ENCODE data around the gene THUMPD2.

Gene THUMPD2

DNA sequence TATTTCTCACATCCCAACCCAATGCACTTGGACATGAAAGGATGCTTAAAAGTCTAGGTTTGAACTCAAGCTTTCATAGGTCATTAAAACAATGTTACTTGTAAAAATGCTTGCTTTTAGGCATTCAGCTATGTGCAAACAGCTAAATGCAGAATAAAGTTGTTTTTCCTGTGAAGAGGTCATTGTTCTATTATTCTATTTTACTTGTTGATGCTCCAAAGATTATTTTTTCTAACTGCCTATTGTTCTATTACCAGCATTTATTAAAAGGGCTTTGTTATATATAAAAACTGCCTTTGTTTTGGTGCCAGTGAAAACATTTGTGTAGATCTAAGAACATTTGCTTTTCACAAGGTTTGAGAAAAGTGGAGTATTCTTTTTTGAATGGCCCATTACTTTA, 64.0 kb downstream of the THUMPD2 start:
- no peak for DNase-seq

GRCh38 chr2:39712953-39713352, 66.1 kb downstream of the THUMPD2 start:
- DNase-seq, result no peak

GRCh38 chr2:39710807-39711206, 68.3 kb downstream of the THUMPD2 start:
- DNase-seq, result no peak

DNA sequence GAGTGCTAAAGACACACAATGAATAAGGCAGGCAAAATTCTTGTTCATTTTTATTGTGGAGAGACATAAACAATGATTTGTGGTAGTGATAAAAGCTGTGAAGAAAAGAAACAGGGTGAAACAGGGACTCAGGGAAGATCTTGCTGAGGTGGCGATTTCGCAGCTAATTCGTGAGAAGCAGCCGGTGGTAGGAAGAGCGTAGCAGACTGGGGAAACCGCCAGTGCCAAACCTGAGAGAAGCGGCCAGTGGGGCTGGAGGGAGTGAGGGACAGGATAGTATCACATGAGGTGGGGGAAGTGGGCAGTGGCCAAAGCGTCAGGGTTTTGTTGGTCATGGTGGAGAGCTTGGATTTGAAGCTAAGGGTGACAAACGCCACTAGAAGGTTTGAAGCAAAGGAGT, 71.1 kb downstream of the THUMPD2 start:
- no peak for DNase-seq

- DNase-seq, result no peak
These were observed 72.1 kb downstream of the THUMPD2 start for GRCh38 chr2:39706945-39707344.

DNA sequence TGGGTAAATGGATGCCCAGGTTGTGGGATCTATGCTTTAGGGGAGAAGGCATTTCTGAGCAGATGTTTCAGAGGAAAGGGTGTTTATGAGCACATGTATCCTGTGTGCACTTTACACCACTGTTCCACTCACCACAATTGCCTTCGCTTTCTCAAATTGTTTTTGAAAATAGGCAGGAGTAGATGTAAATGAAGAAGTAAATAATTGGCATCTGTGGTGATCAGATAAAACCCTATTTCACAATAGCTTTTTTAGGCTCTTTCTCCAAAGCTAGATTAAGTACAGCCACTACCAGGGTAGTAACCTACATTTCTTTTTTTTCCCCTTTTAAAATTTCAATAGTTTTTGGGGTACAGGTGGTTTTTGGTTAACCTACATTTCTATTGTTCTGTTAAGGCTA, 72.7 kb downstream of the THUMPD2 start:
- DNase-seq, result no peak

DNA sequence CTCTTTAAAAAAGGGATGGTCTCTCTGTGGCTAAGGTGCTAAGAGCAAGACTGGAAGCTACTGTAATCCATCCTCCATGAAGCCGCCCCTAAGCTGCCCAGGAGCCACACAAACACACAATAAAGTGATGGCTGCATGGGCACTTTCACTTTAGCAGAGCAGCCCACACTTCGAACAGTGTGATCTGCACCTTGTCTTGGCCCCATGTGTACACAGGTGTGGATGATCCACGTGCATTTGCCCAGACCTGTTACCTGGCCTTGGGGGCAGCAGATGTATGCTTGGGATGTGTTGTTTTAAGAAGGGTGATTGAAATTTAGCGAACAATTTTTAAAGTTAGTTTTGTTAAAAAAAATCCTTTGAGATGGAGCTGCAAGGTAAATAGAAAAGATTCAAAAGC, 73.4 kb downstream of the THUMPD2 start:
- no peak for DNase-seq

- DNase-seq, result no peak
These were observed 74.5 kb downstream of the THUMPD2 start for GRCh38 chr2:39704540-39704939.

DNA sequence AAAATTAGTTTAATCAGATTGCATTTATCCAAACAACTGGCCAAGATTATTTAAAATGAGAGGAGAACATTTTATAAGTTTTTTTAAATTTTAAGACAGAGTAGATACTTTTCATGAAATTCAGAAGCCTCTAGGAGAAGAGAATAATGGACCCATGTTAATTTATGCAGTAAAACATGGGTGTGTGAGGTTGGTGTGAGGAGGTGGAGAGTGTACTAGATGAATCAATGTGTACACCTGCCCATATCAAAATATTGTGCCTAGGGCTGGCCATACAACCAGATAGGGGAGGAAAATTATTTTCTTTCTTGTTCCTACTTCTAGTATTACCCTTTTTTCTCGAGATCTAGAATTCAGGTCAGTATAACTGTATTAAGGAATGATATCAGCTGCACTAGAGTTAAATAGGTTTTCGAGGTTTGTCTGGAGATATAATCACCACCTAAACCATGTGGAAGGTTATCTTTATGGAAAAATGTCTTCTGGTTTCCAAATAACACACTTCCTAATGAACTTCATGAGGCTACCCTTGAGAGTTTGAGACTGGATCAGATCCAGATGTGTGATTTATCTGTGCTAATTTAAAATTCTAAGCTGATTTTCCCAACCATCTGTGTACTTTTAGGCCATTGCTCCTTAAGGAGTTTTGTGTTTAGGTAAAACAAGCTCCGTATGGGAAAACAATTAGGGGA, 75.7 kb downstream of the THUMPD2 start:
- DNase-seq, result no peak

GRCh38 chr2:39701137-39701536, 77.9 kb downstream of the THUMPD2 start:
- DNase-seq, result no peak

- no peak for DNase-seq
These were observed 81.6 kb downstream of the THUMPD2 start for GRCh38 chr2:39697454-39697853.

DNA sequence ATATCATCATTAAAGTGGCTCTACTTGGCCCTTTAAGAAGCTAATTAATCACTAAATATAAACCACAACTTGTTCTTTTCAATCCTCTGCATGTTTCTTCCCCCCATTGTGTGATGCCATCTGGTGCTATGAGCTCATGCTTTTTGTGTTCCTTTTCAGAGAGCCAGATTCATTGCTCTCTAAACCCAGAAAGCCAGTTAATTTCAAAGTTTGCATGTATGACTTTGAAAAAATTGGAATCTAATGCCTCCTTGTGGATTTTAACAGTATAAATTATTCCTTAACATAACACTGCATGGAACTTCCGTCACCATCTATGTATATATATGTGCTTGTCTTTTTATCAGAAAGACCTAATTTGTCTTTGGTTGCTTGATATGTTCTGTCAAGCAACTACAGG, 82.2 kb downstream of the THUMPD2 start:
- peak; percentile 18 for DNase-seq

DNA sequence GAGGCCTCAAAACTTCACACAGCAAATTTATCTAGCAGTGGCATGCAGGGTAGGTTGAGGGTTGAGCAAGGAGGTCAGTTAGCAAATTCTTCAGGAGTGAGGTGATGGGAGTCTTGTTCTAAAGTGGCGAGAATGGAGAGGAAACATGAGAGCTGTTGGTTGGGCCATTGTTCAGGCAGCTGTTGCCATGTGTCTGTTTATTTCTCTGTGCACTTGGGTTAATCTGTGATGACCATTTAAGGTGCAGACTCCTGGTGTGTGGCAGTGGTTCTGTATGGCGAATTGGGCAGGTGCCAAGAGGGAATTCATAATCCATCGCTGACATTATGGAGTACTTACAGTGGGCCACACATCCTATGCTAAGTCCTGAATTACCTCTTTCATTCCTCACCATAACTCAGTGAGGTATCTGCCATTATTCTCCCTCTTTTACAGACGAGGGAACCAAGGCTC, 82.9 kb downstream of the THUMPD2 start:
- no peak for DNase-seq

DNA sequence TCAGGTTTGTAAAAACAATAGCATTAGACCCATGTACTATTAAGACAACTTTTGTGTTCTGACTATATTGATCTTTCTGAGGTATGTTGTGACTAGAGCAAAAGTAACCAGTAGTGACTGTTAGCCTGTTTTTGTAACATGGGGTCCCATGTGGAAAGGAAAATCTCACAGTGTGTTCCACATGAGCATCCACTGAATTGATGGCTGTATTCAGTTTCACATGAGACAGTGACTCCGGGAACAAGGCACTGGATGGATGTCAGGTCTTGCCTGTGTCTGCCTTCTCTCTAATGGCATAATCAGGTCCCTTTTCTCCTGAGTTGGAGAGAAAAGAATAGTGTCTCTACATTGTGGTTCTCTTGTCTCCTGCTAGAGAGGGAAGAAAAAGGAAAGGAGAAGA, 85.8 kb downstream of the THUMPD2 start:
- DNase-seq, result no peak

- no peak for DNase-seq
These were observed 89.2 kb downstream of the THUMPD2 start for GRCh38 chr2:39689876-39690275.

GRCh38 chr2:39689272-39689841, 89.7 kb downstream of the THUMPD2 start:
- DNase-seq, result no peak

DNA sequence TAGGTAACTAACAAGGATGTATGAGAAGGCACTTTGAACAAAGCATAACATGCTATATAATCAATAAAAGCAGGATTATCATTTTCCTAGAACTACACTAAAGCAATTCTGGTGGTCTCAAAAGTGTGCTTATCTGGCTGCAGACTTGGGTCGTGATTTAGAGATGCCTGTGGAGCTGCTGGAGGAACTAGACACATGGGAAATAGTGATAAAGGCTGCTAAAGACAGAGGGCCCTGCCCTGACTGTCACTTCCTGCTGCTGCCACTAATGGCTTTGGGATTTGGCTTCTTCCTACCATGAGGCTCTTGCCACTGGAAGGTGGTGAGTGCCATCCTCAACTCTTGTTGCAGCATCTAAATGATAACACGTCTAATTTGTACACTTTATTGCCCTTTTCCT, 90.9 kb downstream of the THUMPD2 start:
- no peak for DNase-seq

DNA sequence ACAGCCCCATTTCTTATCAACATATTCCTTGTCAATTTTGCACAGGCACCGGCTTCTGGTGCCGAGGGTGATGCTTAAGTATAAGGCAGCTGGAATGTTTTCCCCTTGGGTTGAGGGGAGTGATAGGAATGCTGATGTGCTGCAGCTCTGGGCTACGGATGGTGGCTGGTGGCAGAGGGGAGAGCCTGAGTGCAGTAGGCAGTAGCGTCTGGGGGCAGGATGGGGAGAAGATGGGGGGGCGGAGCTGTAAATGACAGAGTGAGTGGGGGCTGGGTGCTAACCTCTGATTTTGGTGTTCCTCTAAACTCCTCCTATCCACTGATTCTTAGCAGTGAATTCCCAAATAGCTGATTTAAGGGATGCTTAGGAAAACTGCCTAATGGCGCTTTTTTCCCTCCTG, 92.6 kb downstream of the THUMPD2 start:
- DNase-seq, result no peak

Measured in inflammatory macrophage treated with lipopolysaccharide for 4 hours (primary cell).